KMS-11 (cell line): ENCODE results near the gene NT5DC2.
A peak's percentile ranks its signal among the peaks of the same experiment; 100 is the strongest.

ENCODE experiments used
- H2AFZ ChIP-seq: fragments of 200-600 bp; sonication (generic); 2 replicates; pipeline ENCODE4 v1.6.1; 2016; ENCODE audit warnings: antibody characterized with exemption, mixed run types, low read depth
- H3K27ac ChIP-seq: fragments of 200-600 bp; sonication (generic); 2 replicates; pipeline ENCODE4 v1.6.1; 2016; ENCODE audit warnings: mild to moderate bottlenecking, mixed run types
- H3K27me3 ChIP-seq: fragments of 200-600 bp; sonication (generic); 2 replicates; pipeline ENCODE4 v1.6.1; 2017; ENCODE audit warnings: mild to moderate bottlenecking, low read depth, mixed run types, moderate library complexity; ENCODE audit not compliant: insufficient read depth
- H3K36me3 ChIP-seq: fragments of 200-600 bp; sonication (generic); 2 replicates; pipeline ENCODE4 v1.6.1; 2017; ENCODE audit warnings: mild to moderate bottlenecking, mixed run types; ENCODE audit not compliant: insufficient read depth
- H3K4me1 ChIP-seq: fragments of 200-600 bp; sonication (generic); 2 replicates; pipeline ENCODE4 v1.6.1; 2016; ENCODE audit warnings: mild to moderate bottlenecking, low read depth, mixed run types; ENCODE audit not compliant: poor library complexity, severe bottlenecking
- H3K4me2 ChIP-seq: fragments of 200-600 bp; sonication (generic); 2 replicates; pipeline ENCODE4 v1.7.0; 2016; ENCODE audit warnings: mild to moderate bottlenecking, mixed run types
- H3K4me3 ChIP-seq: fragments of 200-600 bp; sonication (generic); IDR thresholded peaks from 2 replicates; pipeline ENCODE4 v1.6.1; 2017; ENCODE audit warnings: low read depth, low read length, mixed read lengths; ENCODE audit not compliant: insufficient read depth
- H3K79me2 ChIP-seq: fragments of 200-600 bp; sonication (generic); 2 replicates; pipeline ENCODE4 v1.6.1; 2016; ENCODE audit warnings: low read depth, mixed run types; ENCODE audit not compliant: insufficient read depth
- H3K9ac ChIP-seq: fragments of 200-600 bp; sonication (generic); 2 replicates; pipeline ENCODE4 v1.6.1; 2016; ENCODE audit warnings: mild to moderate bottlenecking, mixed run types
- H4K20me1 ChIP-seq: fragments of 200-600 bp; sonication (generic); 2 replicates; pipeline ENCODE4 v1.6.1; 2016; ENCODE audit warnings: mild to moderate bottlenecking, mixed run types; ENCODE audit not compliant: insufficient read depth
- TF ChIP-seq, protein P1 (sequence below): fragments of 200-600 bp; sonication (generic); conservative IDR thresholded peaks from 2 replicates; pipeline ENCODE4 v1.6.1; 2017; ENCODE audit warnings: low read depth, mild to moderate bottlenecking, antibody characterized with exemption, low read length, moderate library complexity, mixed read lengths

The NT5DC2 gene

DNA sequence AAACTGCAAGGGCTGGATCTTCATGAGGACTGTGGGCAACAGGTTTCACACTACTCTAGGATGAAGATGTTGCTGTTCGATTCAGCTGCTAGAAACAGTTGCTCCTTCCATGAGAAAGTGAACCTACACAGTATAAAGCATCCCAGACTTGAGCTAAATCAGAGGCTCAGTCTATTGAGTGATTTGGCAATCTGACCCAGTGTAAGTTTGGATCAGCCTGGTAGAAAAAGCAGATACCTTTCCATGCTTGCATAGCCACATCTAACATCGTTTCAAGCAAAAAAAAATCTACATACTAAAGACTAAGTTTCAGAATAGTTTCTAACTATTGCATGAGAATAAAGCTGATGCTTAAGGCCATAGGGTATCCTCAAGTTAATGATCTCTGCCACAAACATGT is 7.4 kb upstream of the NT5DC2 start:
- TF ChIP-seq, protein P1, sequence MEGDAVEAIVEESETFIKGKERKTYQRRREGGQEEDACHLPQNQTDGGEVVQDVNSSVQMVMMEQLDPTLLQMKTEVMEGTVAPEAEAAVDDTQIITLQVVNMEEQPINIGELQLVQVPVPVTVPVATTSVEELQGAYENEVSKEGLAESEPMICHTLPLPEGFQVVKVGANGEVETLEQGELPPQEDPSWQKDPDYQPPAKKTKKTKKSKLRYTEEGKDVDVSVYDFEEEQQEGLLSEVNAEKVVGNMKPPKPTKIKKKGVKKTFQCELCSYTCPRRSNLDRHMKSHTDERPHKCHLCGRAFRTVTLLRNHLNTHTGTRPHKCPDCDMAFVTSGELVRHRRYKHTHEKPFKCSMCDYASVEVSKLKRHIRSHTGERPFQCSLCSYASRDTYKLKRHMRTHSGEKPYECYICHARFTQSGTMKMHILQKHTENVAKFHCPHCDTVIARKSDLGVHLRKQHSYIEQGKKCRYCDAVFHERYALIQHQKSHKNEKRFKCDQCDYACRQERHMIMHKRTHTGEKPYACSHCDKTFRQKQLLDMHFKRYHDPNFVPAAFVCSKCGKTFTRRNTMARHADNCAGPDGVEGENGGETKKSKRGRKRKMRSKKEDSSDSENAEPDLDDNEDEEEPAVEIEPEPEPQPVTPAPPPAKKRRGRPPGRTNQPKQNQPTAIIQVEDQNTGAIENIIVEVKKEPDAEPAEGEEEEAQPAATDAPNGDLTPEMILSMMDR: no peak
- Histone ChIP-seq H3K4me3 (no peak overlapping the region), H3K27me3 (no peaks in the 10 kb centered on the region), H4K20me1 (no peaks in the 10 kb centered on the region), H3K79me2 (peaks cover 38% of the 10 kb centered on the region; the same call in 1 of the 2 replicates), H3K4me1 (peaks cover 36% of the 10 kb centered on the region), H2AFZ (no peak overlapping the region), H3K9ac (no peak overlapping the region), H3K4me2 (no peak overlapping the region), H3K36me3 (no peaks in the 10 kb centered on the region; the same call in 1 of the 2 replicates), H3K27ac (no peak overlapping the region)

DNA sequence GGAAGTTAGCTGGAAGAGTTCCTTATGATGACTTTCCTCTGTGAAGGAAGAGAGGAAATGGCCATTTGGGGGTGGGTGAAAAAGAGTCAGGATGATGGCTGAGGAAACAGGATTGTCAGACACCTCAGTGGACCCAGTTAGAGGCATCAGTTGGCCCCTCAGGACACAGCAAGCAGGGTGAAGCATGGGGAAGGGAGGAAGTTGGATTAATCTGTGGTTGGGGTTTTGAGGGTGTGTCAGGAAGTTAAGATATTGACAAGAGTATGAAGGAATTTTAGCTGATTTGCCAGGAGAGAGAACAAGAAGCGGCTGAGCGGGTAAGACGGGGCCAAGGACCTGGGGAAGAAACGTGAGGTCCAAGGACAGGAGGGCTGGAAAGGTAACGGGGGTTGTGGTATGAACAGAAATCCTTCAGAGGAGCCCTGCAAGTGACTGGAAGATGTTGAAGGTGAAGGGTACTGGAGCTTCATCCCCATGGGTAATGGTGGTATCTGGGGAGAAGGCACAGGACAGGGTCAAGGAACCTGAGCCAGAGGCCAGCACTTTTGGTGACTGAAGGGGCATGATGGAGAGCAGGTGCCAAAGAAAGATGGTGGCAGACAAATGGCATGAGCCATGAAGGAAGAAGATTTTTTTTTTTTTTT is 5.5 kb upstream of the NT5DC2 start:
- peaks cover 38% of the 10 kb centered on the region; the same call in 1 of the 2 replicates for H3K79me2 ChIP-seq
- H3K4me2 ChIP-seq: no peak overlapping the region; the same call in 1 of the 2 replicates
- no peak overlapping the region for H3K27ac ChIP-seq

DNA sequence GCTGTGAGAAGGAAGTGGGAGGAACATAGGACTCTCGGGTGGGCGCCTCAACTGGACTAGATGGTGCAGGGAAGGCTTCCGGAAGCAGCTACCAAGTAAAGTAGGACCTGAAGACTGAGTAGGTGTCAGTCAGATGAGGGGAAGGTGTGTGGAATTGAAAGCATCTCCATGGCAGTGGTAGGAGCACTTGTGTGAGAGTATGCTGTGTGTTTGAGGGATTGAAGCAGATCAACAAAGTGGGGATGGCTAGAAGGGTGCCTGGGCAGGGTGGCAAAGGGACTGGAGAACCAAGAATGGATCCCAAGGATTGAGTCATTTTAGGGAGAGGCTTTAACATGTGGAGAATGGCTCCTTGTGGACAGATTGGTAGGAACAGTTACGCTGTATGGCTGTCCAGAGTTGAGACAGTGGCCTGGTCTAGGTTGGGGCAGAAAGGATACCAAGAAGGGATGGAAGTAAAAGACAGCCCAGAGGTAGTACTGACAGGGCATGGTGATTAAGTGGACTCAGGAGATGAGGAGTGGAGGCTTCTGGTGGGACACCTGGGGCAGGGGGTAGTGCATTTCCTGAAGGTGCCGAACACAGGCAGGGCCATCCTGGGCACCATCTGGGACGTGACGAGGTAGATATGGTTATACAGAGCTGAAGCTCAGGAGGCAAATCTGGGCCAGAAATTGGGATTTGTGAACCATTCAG is 4.2 kb upstream of the NT5DC2 start:
- TF ChIP-seq, protein P1: no peak
- no peaks in the 10 kb centered on the region; the same call in 1 of the 2 replicates for H3K36me3 ChIP-seq
- H3K27ac ChIP-seq: no peak overlapping the region; the same call in 1 of the 2 replicates
- H4K20me1 ChIP-seq: no peaks in the 10 kb centered on the region
- peak overlapping the region; percentile 77; the same call in 1 of the 2 replicates for H3K9ac ChIP-seq
- H3K4me1 ChIP-seq: peaks cover 18% of the 10 kb centered on the region
- H3K79me2 ChIP-seq: peaks cover 38% of the 10 kb centered on the region; the same call in 1 of the 2 replicates
- H3K4me3 ChIP-seq: peak overlapping the region; percentile 50
- H2AFZ ChIP-seq: no peak overlapping the region
- H3K4me2 ChIP-seq: peak overlapping the region; percentile 95
- no peaks in the 10 kb centered on the region for H3K27me3 ChIP-seq

More for the DNA sequence above, 5.5 kb upstream of the NT5DC2 start:
- H3K9ac ChIP-seq: no peak overlapping the region
- TF ChIP-seq, protein P1: no peak
- H3K36me3 ChIP-seq: no peaks in the 10 kb centered on the region; the same call in 1 of the 2 replicates
- no peaks in the 10 kb centered on the region for H4K20me1 ChIP-seq
- H3K27me3 ChIP-seq: no peaks in the 10 kb centered on the region
- H3K4me1 ChIP-seq: peaks cover 18% of the 10 kb centered on the region
- no peak overlapping the region for H2AFZ ChIP-seq
- H3K4me3 ChIP-seq: no peak overlapping the region

DNA sequence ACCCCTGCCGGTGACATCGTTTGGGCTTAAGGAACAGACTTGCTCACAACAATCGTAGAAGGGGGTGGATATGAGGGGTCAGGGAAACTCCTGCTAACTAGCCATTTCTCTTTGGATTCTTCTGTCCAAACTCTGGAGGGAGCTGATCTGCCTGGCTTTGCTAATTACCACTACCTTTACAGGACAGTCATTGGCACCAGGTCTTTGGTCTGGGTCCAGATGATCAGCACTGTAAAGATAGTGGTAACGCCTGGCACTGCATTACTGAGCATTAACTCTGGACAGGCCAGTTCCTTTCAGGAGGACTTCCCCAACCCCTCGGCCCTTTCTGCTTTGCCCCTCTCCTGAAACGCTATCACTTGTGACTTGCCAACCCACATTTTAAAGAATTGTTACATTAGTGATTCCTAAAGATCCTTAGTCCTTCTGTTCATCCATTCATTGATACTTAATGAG is 3.5 kb upstream of the NT5DC2 start:
- Histone ChIP-seq H3K9ac (peak overlapping the region; percentile 77), H3K4me3 (peak overlapping the region; percentile 50), H3K27ac (peak overlapping the region; percentile 57; the same call in 1 of the 2 replicates), H3K27me3 (no peaks in the 10 kb centered on the region), H3K36me3 (no peaks in the 10 kb centered on the region; the same call in 1 of the 2 replicates), H3K4me1 (peaks cover 18% of the 10 kb centered on the region), H4K20me1 (no peaks in the 10 kb centered on the region), H3K79me2 (peaks cover 43% of the 10 kb centered on the region; the same call in 1 of the 2 replicates), H2AFZ (0 out of 2 replicates have a peak overlapping the region, but pooled peaks have one; percentile 47), H3K4me2 (peak overlapping the region; percentile 95)
- TF ChIP-seq, protein P1: no peak
